Ishikawa (cell line): ENCODE data around the gene OSBPL6.

Source experiments
- CEBPB ChIP-seq: IDR thresholded peaks from 2 replicates; pipeline ENCODE4 v1.6.1; 2012
- CREB1 ChIP-seq: IDR thresholded peaks from 2 replicates; pipeline ENCODE4 v1.6.1; 2012; ENCODE audit warnings: low read depth
- EGR1 ChIP-seq: IDR thresholded peaks from 2 replicates; pipeline ENCODE4 v1.6.1; 2012
- EP300 ChIP-seq: IDR thresholded peaks from 2 replicates; pipeline ENCODE4 v1.6.1; 2012; ENCODE audit warnings: borderline replicate concordance
- FOXM1 ChIP-seq: IDR thresholded peaks from 2 replicates; pipeline ENCODE4 v1.6.1; 2012; ENCODE audit warnings: low read depth, borderline replicate concordance
- MAX ChIP-seq: IDR thresholded peaks from 2 replicates; pipeline ENCODE4 v1.6.1; 2012
- NFIC ChIP-seq: IDR thresholded peaks from 2 replicates; pipeline ENCODE4 v1.6.1; 2012
- RAD21 ChIP-seq: IDR thresholded peaks from 2 replicates; pipeline ENCODE4 v1.6.1; 2012; ENCODE audit warnings: low read depth
- REST ChIP-seq: IDR thresholded peaks from 2 replicates; pipeline ENCODE4 v1.6.1; 2012; ENCODE audit warnings: low read depth, mild to moderate bottlenecking
- TAF1 ChIP-seq: IDR thresholded peaks from 2 replicates; pipeline ENCODE4 v1.6.1; 2012; ENCODE audit warnings: low read depth, mild to moderate bottlenecking
- TCF12 ChIP-seq: IDR thresholded peaks from 2 replicates; pipeline ENCODE4 v1.6.1; 2012; ENCODE audit warnings: low read depth
- TEAD4 ChIP-seq: IDR thresholded peaks from 2 replicates; pipeline ENCODE4 v1.6.1; 2012
- USF1 ChIP-seq: IDR thresholded peaks from 2 replicates; pipeline ENCODE4 v1.6.1; 2012
- YY1 ChIP-seq: IDR thresholded peaks from 2 replicates; pipeline ENCODE4 v1.6.1; 2012; ENCODE audit warnings: low read depth
- ZBTB7A ChIP-seq: IDR thresholded peaks from 2 replicates; pipeline ENCODE4 v1.6.1; 2012; ENCODE audit warnings: low read depth

OSBPL6 gene

GRCh38 chr2:178359192-178359912 is 165.0 kb downstream of the OSBPL6 start:
- no peak for TF ChIP-seq EGR1
- no peak for TF ChIP-seq EP300
- no peak for TF ChIP-seq NFIC
- no peak for TF ChIP-seq TAF1
- TF ChIP-seq CEBPB, result no peak
- no peak for TF ChIP-seq ZBTB7A
- TF ChIP-seq FOXM1, result no peak
- TF ChIP-seq MAX, result no peak
- no peak for TF ChIP-seq YY1

GRCh38 chr2:178361588-178361987 is 167.3 kb downstream of the OSBPL6 start:
- TF ChIP-seq TCF12 (no peak), NFIC (no peak), MAX (no peak), EP300 (no peak), TEAD4 (no peak), REST (no peak), TAF1 (no peak), ZBTB7A (no peak), RAD21 (no peak), CEBPB (no peak), FOXM1 (no peak), USF1 (no peak), YY1 (no peak), CREB1 (no peak), EGR1 (no peak)

GRCh38 chr2:178363252-178363651 is 168.9 kb downstream of the OSBPL6 start:
- TF ChIP-seq NFIC (no peak), YY1 (no peak), CEBPB (no peak), FOXM1 (no peak), MAX (no peak), TAF1 (no peak), TEAD4 (no peak), CREB1 (no peak)

- TF ChIP-seq RAD21 (no peak), CEBPB (no peak), NFIC (no peak), TEAD4 (no peak)
Observed at GRCh38 chr2:178365116-178365515, 170.8 kb downstream of the OSBPL6 start.

GRCh38 chr2:178366412-178366811 is 172.1 kb downstream of the OSBPL6 start:
- no peak for TF ChIP-seq EP300
- no peak for TF ChIP-seq EGR1
- TF ChIP-seq NFIC, result no peak
- no peak for TF ChIP-seq TAF1
- TF ChIP-seq RAD21, result no peak
- TF ChIP-seq TCF12, result no peak
- TF ChIP-seq CEBPB, result no peak
- no peak for TF ChIP-seq MAX
- no peak for TF ChIP-seq ZBTB7A
- TF ChIP-seq USF1, result no peak
- no peak for TF ChIP-seq FOXM1
- TF ChIP-seq REST, result no peak
- TF ChIP-seq CREB1, result no peak
- TF ChIP-seq YY1, result no peak
- no peak for TF ChIP-seq TEAD4
